CD4-positive, alpha-beta T cell treated with Interleukin-12 subunit alpha and Interleukin-12 subunit beta, for 1 hour (primary cell): ENCODE data around the gene ZNF365.
"Not testable (repeated sequence)": the region's sequence is repeated elsewhere in the genome, so short reads cannot be mapped to it uniquely, and the experiment has no call there.

ENCODE experiments used
- DNase-seq: peaks from one replicate; pipeline ENCODE4 v3.0.0-alpha.2; 2020

Gene ZNF365, protein sequence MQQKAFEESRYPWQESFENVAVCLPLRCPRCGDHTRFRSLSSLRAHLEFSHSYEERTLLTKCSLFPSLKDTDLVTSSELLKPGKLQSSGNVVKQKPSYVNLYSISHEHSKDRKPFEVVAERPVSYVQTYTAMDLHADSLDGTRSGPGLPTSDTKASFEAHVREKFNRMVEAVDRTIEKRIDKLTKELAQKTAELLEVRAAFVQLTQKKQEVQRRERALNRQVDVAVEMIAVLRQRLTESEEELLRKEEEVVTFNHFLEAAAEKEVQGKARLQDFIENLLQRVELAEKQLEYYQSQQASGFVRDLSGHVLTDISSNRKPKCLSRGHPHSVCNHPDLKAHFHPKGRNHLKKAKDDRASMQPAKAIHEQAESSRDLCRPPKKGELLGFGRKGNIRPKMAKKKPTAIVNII

DNA sequence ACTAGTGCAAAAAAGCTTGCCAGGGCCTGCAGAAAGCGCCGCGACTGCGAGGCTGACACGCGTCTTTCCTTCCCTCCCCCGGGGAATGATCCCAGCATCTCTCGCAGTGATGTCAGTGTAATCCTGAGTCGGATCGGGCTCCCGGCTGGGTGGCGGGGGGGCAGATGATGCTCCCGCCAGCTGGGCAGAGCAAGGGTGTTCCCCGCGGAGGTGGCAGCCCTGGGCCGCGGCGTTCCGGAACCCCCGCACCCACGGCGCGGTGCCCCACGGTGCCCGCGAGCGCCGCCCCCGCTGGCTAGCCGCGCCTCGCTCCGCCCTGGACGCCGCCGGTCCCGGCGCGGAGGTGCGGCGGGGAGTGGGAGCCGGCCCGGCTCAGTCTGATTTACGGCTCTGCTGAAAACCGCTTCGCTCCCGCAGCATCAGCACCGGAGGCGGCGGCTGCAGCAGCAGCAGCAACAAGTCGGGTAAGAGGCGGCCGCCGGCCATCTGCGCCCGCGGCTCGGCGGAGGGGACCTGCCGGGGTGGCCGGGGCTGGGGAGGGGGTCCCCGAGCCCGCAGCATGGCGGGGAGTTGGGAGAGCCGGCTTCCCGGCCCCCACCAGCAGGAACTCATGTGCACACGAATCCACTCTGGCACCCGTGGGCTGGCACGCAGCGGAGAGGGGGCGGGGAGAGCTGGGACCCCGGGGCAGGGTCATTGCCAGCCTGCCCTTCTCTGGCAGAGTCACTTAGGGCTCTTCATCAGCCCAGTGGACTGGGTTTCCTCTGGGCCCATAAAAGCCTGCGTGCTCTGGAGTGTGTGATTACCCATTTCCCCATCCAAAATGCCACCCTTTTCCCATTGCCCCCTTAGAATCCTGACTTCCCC, at the start of gene ZNF365:
TSS of gene ZNF365 (plus strand) at position 375 of the 867 bp plus-strand sequence. CDS start 1,825 bp downstream, outside the sequence.
- DNase-seq = peak; percentile 59

DNA sequence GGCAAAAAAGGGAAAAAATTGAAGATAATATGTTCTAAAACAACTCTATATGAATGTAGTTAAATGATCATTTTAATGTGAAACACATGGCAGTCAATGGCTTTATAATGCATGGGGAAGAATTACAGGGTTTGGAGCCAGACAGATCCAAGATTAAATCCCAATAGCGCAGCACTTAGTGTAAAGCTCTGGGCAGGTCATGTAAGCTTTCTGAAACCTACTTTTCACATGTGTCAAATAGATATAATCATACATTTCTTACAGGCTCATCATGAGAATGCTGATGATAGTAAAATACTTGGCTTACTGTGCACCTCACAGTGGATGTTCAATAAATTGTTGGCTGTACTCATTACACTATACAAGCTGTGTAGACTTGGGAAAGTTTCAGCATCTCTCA, 48.0 kb upstream of the ZNF365 start:
- DNase-seq = no peak

DNA sequence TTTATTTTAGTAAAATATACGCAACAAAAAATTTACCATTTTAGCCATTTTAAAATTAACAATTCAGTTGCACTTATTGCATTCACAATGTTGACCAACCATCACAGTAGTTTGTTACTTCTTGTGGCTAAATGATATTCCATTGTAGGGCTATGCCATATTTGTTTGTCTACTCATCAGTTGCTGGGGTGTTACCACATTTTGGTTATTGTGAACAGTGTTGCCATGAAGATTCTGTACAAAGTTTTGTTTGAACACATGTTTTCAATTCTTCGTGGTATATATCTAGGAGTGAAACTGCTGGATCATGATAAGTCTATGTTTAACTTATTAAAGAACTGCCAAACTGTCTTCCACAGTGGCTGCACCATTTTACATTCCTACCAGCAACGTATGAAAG, 46.3 kb upstream of the ZNF365 start:
- no peak for DNase-seq

DNA sequence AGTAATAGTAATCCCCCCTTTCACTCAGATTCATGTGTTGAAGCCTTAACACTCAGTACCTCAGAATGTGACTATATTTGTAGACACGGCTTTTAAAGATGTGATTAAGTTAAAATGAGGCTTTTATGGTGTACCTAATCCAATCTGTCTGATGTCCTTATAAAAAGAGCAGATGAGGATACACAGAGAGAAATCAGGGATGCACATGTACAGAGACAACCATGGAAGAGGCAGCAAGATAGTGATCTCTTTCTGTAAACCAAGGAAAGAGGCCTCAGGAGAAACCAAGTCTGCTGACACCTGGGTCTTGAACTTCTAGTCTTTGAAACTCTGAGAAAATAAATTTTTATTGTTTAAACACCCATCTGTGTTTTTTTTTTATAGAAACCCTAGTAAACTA, 44.0 kb upstream of the ZNF365 start:
- no peak for DNase-seq

DNA sequence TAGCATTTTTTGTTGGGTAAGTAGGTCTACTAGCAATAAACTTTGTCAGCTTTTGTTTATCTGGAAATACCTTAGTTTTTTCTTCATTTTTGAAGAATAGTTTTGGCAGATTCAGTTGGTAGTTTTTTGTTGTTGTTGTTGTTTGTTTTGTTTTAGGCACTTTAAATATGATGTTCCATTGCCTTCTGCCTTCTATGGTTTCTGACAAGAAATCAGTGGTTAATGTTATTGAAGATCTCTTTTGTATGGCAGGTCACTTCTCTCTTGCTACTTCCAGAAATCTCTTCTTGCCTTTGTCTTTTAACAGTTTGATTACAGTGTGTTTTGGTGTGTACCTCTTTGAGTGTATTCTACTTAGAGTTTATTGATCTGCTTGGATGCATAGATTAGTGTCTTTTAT, 41.8 kb upstream of the ZNF365 start:
- DNase-seq = no peak

DNA sequence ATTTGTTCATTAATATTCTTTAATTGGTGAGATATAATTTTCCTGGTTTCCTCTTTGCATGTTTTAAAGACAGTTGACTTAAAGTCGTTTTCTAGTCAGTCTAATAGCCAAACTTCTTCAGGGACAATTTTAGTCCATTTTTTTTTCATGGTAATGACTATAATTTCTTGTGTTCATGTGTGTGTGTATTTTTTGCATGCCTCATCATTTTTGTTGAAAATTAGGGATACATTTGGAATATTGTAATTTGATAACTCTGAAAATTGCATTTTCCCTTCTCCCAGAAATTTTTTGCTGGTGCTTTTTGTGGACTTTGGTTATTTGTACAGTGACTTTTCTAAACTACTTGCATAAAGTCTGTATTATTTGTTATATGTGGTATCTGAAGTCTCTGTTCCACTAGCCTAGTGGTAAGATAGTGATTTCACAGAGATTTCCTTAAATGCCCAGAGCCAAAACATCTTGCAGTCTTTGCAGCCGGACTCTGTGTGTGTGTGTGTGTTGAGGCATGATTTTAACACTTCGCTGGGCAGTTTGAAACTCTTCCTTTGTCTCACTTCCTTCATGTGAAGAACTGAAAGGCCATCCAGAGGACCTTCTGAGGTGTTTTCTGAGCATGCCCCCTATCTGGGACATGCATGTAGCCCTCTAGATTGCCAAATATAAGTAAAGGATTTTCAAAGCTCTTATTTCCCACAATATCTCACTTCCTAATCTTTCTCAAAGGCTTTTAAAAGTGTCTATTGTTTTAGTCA, 40.9 kb upstream of the ZNF365 start:
- DNase-seq = no peak

DNA sequence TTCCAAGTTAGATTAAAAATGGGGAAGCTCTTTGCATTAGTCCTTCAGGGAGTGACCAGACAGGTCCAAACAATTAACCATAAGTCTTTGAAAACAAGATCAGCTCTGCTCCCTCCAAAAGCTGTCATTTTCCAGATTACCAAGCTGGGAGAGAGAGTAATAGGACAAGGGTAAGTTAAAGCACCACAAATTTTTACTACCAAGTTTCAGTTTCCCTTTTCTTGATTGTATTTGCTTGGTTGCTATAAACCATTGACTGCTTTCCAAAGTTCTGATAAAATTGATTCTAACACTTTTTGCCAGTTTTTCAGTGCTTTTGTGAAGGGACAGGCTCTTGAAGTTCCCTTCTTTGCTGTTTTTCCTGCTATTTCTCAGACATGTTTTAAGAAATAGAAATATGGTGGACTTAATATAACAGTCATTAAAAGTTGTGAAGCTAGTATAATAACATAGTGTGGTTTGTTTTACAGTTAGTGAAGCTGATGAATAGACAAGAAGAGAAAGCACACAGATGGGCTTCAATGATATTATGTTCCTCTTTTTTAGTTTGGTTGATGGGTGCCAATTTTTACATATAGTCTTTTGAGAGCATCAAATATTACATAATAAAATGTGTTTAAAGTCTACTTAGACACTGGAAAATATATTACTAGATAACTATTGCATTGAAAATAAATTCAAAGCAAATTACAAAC, 40.0 kb upstream of the ZNF365 start:
- no peak for DNase-seq

DNA sequence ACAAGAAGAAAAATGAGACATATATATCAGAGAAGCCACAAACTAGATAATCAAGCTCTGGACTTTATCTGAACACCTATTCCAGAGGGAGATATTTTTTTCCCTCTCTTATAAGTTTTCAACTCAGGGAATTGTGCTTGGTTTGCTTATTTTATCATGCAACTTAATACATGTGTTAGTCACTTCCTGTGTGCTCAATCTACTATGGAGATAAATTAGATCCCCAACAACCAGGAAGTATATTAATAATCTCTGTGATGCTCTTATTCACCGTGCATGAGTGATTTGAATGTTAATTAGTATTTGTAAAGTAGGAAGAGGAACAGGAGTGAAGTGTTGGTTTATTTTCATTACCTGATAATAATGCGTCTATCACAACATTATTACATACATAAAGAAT, 38.8 kb upstream of the ZNF365 start:
- DNase-seq = no peak

DNA sequence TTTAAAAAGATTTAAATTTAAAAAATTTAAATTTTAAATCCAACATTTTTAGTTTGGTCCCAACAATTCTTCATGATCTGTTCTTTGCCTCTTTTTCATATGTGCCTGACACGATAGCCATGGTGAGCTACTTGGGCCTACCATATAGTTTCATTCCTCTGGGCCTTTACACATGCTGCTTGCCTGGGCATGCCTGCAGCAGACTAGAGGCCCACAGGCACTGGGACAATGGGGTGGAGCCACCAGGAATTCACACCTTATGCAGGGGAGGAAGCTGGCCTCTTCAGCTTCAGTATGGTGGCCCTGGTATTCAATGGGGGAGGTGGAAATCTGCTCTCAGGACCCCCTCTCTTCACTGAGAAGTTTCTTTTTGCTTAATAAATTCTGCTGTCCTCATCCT, 37.8 kb upstream of the ZNF365 start:
- no peak for DNase-seq

DNA sequence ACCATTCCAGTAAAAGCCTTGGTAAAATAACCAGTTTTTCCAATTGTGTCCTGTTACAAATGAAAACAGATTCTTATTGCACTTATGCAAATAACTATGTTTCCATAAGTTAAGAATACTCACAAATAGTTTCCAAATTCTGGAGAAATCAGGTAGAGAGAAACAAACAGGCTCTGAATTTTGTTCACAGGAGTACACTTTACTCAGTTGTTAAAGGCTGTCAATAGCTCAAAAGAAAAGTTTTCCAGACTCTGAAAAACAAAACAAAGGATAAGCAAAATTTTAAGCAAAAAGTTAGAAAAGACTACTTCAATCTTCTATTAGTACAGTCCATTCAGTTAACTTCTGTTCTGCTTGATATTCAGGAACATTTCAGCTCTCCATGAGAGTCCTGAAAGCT, 32.8 kb upstream of the ZNF365 start:
- no peak for DNase-seq

- no peak for DNase-seq
Observed at GRCh38 chr10:62343000-62343399, 31.2 kb upstream of the ZNF365 start.

GRCh38 chr10:62348029-62348428, 26.1 kb upstream of the ZNF365 start:
- DNase-seq = no peak

- DNase-seq = no peak
Observed at GRCh38 chr10:62352356-62352970, 21.7 kb upstream of the ZNF365 start.

- DNase-seq = no peak
Observed at GRCh38 chr10:62354916-62355315, 19.3 kb upstream of the ZNF365 start.

DNA sequence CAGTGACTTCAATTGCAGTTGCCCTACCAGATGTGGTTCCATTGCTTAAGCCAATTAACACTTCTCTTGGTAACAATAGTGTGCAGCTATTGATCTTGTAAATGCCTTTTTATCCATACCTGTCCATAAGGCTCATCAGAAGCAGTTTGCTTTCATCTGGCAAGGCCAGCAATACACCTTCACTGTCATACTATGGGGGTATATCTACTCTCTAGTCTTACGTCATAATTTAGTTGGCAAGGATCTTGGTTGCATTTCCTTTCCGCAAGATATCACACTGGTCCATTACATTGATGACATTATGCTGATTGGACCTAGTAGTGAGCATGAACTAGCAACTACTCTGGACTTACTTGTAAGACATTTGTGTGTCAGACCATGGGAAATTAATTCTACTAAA, 17.7 kb upstream of the ZNF365 start:
- DNase-seq = no peak

DNA sequence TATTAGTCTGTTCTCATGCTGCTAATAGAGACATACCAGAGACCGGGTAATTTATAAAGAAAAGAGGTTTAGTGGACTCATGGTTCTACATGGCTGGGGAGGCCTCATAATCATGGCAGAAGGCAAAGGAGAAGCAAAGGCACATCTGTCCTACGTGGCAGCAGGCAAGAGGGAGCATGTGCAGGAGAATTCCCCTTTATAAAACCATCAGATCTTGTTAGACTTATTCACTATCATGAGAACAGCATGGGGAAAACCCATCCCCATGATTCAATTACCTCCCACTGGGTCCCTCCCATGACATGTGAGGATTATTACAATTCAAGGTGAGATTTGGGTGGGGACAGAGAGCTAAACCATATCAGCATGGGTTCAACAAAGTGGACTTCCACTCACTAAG, 16.0 kb upstream of the ZNF365 start:
- not testable (repeated sequence) for DNase-seq

DNA sequence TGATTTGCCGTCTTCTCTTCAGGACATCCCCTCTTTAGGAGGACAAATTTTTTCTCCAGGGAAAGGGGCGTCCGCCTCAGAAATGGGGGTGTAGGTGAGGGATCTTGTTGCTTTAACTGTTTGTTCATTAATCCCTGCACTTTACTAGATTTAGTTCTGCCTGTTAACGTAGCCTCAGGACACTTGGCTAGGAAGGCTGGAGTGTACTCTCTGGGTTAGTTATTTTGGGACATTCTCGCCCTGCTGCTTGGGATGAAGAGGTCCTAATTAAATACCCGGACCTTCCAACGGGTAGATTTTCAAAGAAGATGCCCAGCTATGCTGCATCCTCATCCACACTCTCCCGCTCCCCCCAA, 552 bp upstream of the ZNF365 start:
- no peak for DNase-seq

DNA sequence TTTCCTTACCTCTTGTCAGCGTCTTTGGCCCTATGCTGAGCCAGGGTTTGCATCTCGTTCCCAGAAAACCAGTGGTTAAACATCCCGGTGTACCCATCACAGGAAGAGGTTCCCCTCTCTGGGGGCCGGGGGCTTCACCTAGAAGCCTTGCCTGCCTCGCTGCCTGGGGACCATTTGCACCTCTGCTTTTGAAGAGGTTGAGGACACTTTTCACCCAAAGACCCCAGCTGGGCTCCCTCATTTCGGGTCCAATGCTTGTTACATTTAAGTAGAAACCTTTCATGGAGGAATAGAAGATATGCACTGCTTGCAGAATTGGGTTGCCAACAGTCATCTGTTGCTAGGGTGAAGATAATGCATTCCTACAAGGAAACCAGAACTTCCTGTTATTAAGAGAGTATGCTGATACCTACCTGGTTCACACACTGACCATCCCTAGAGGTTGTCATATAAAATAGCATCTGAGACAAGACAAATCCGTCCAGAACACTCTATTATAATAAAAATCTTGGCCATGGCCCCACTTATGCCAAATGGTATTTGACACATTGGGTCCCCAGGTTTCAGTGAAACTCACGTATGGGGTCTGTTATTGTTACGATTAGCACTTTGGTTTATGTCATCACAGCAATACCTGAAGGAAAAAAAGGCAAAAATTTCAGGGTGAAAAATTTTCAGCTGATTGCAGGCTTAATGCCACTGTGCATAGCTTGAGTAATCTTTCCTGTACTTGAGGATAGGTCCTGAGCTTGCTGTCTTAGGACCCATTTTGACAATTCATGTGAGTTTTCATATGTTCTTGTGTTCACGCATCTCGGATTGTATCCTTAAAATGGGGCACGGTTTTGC, 917 bp downstream of the ZNF365 start:
- DNase-seq = peak; percentile 37

GRCh38 chr10:62376071-62377025, 2.2 kb downstream of the ZNF365 start:
- DNase-seq = no peak

DNA sequence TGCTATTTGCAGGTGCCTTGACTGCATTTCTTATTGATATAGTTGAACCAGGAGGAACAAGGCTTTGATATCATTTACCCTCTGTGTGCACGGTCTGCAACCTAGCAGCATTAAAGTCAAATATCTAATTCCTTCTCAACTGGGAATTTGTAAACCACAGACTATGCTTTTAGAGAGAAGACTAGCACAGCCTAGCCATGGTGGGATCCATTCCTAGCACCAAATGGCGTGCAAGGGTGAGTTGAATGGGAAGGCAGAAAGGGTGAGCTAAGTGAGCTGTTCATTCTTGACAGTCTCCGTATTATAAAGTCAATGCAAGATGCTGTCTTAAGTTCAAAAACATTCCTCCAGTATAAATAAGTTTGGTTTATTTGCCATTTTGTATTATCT, 2.9 kb downstream of the ZNF365 start:
- DNase-seq = no peak
